ENCODE measurements around the gene ASTL.

DNA sequence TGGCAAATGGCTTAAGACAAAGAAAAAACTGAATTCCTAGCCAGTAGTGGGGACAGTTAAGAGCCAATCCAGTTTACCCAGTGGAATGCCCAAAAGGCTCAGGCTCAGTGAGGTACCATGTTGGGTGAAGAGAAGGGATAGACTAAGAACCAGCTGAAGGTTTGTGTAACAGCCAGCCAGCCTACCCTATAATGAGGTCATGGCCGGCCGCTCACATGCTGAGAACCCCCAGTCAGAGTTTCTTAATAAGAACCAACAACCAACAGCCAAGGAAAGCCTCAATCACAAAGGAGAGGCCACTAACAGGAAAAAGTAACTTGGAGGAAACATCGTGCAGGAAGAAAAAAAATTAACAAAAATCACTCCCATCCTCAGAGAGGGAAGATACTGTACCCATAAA is 32.3 kb upstream of the ASTL start:
- TF ChIP-seq CTCF (IDR thresholded peaks at IDR 0.05) (no peak), EZH2phosphoT487 (IDR thresholded peaks at IDR 0.05) (no peak), EZH2 (IDR thresholded peaks at IDR 0.05) (no peak)

Data from neural progenitor cell (in vitro differentiated cells).